Measurements from ENCODE around the gene TRNT1. TPM values are rescaled to one million over a fixed set of nuclear protein-coding genes. Genes with fewer than 3 reads are reported as not detected.

The TRNT1 gene
- total RNA-seq, 1 experiment from 2014 or later: 26.2 TPM

GRCh38 chr3:3180456-3180855 lies 53.7 kb downstream of the TRNT1 start:
- intact Hi-C loops (cut with micrococcal nuclease): no loop called here
- H2AFZ ChIP-seq (ENCODE audit: low read length): no peak overlapping the region
- no TSS peak for BruUV-seq (replicated peaks)

GRCh38 chr3:3184876-3185275 lies 58.1 kb downstream of the TRNT1 start:
- no peaks in the 10 kb centered on the region for H3F3A ChIP-seq (ENCODE audit: low read length, unreplicated experiment)
- no peak overlapping the region for H2AFZ ChIP-seq (ENCODE audit: low read length)
- BruUV-seq (replicated peaks): no TSS peak
- ATAC-seq (no peak), DNase-seq (no peak)
- no peaks in the 10 kb centered on the region for H3K9me3 ChIP-seq (ENCODE audit: low read length)
- POLR2A ChIA-PET (ENCODE audit: unreplicated experiment): no interaction called here
- H3K9me2 ChIP-seq (replicated peaks; ENCODE audit: low read length): no peaks in the 10 kb centered on the region
- H4K20me1 ChIP-seq (ENCODE audit: low read length): no peaks in the 10 kb centered on the region
- TF ChIP-seq, protein P1, sequence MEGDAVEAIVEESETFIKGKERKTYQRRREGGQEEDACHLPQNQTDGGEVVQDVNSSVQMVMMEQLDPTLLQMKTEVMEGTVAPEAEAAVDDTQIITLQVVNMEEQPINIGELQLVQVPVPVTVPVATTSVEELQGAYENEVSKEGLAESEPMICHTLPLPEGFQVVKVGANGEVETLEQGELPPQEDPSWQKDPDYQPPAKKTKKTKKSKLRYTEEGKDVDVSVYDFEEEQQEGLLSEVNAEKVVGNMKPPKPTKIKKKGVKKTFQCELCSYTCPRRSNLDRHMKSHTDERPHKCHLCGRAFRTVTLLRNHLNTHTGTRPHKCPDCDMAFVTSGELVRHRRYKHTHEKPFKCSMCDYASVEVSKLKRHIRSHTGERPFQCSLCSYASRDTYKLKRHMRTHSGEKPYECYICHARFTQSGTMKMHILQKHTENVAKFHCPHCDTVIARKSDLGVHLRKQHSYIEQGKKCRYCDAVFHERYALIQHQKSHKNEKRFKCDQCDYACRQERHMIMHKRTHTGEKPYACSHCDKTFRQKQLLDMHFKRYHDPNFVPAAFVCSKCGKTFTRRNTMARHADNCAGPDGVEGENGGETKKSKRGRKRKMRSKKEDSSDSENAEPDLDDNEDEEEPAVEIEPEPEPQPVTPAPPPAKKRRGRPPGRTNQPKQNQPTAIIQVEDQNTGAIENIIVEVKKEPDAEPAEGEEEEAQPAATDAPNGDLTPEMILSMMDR (conservative IDR thresholded peaks at IDR 0.05; ENCODE audit: low read depth, low read length): no peak
- TF ChIP-seq EZH2phosphoT487 (IDR thresholded peaks at IDR 0.05; ENCODE audit: borderline replicate concordance, low read length): no peak
- no peak for TF ChIP-seq EZH2 (IDR thresholded peaks at IDR 0.05; ENCODE audit: low read length, unreplicated experiment)
- H3K4me2 ChIP-seq (ENCODE audit: low read length): no peak overlapping the region
- CTCF ChIA-PET: no interaction called here
- H3K9ac ChIP-seq (ENCODE audit: low read length): no peak overlapping the region
- H3K79me2 ChIP-seq (ENCODE audit: low read length): no peaks in the 10 kb centered on the region
- intact Hi-C loops (cut with micrococcal nuclease): no loop called here
- H3K4me3 ChIP-seq (ENCODE audit: low read length): no peak overlapping the region
- no peaks in the 10 kb centered on the region for H3K36me3 ChIP-seq (ENCODE audit: low read depth, low read length)
- H3K27me3 ChIP-seq (ENCODE audit: low read length): 0 out of 2 replicates have a peak, but pooled peaks cover 5% of the 10 kb centered on the region
- peaks cover 3% of the 10 kb centered on the region; the same call in 1 of the 2 replicates for H3K4me1 ChIP-seq (ENCODE audit: insufficient read depth, low read length)
- no peak overlapping the region for H3K27ac ChIP-seq (ENCODE audit: low read length)

More at GRCh38 chr3:3180456-3180855, 53.7 kb downstream of the TRNT1 start:
- Histone ChIP-seq H4K20me1 (ENCODE audit: low read length) (peaks cover 24% of the 10 kb centered on the region), H3K9me2 (replicated peaks; ENCODE audit: low read length) (no peaks in the 10 kb centered on the region), H3K9ac (ENCODE audit: low read length) (no peak overlapping the region), H3K36me3 (ENCODE audit: low read depth, low read length) (no peaks in the 10 kb centered on the region), H3K27ac (ENCODE audit: low read length) (no peak overlapping the region), H3K4me1 (ENCODE audit: insufficient read depth, low read length) (peaks cover 19% of the 10 kb centered on the region), H3K4me3 (ENCODE audit: low read length) (no peak overlapping the region), H3F3A (ENCODE audit: low read length, unreplicated experiment) (no peaks in the 10 kb centered on the region), H3K79me2 (ENCODE audit: low read length) (peaks cover 40% of the 10 kb centered on the region), H3K4me2 (ENCODE audit: low read length) (no peak overlapping the region), H3K9me3 (ENCODE audit: low read length) (no peaks in the 10 kb centered on the region), H3K27me3 (ENCODE audit: low read length) (no peaks in the 10 kb centered on the region)
- CTCF ChIA-PET: no interaction called here
- ATAC-seq (no peak), DNase-seq (peak; percentile 16)
- POLR2A ChIA-PET (ENCODE audit: unreplicated experiment): no interaction called here
- TF ChIP-seq, protein P1 (conservative IDR thresholded peaks at IDR 0.05; ENCODE audit: low read depth, low read length): no peak
- TF ChIP-seq EZH2 (IDR thresholded peaks at IDR 0.05; ENCODE audit: low read length, unreplicated experiment) (no peak), EZH2phosphoT487 (IDR thresholded peaks at IDR 0.05; ENCODE audit: borderline replicate concordance, low read length) (no peak)

DNA sequence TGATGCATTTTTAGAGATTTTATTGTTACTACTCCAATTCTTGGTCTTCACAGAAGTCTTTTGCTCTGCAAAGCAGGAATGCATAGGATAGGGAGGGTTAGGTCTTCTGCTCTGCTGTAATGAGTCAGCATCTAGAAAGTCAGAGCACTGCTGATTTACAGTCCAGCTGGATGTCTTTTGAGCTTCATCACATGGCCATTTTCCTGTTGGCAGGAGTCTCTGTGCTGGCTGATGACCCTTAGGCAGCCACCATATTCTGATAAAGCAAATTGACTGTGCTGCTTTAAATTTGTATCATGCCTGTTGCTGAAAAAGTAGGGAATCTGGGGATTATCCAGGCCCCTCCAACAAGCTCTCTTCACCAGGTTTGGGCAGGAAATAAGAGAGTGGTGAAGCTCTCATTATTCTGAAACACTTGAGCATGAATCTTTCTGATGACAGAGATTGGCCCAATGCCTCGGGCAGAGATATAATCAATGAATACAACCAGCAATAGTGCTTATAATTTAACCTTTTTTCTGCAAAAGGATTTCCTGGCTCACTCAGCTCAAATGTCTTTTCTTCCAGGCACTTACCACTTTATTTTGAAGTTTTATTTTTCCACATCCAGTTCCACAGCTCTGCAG lies 62.5 kb downstream of the TRNT1 start:
- peaks cover 33% of the 10 kb centered on the region for H3K27me3 ChIP-seq (ENCODE audit: low read length)
- no peak for ATAC-seq
- H3K9me2 ChIP-seq (replicated peaks; ENCODE audit: low read length): no peaks in the 10 kb centered on the region
- H4K20me1 ChIP-seq (ENCODE audit: low read length): no peaks in the 10 kb centered on the region
- H3K9me3 ChIP-seq (ENCODE audit: low read length): no peaks in the 10 kb centered on the region
- H3K79me2 ChIP-seq (ENCODE audit: low read length): no peaks in the 10 kb centered on the region
- CTCF ChIA-PET: no interaction called here
- no peak overlapping the region for H3K27ac ChIP-seq (ENCODE audit: low read length)
- H3K4me3 ChIP-seq (ENCODE audit: low read length): no peak overlapping the region
- no peak overlapping the region for H3K9ac ChIP-seq (ENCODE audit: low read length)
- no peak overlapping the region for H3K4me2 ChIP-seq (ENCODE audit: low read length)
- intact Hi-C loops (cut with micrococcal nuclease): no loop called here
- no peaks in the 10 kb centered on the region for H3K4me1 ChIP-seq (ENCODE audit: insufficient read depth, low read length)
- H3F3A ChIP-seq (ENCODE audit: low read length, unreplicated experiment): no peaks in the 10 kb centered on the region
- TF ChIP-seq EZH2 (IDR thresholded peaks at IDR 0.05; ENCODE audit: low read length, unreplicated experiment) (no peak), EZH2phosphoT487 (IDR thresholded peaks at IDR 0.05; ENCODE audit: borderline replicate concordance, low read length) (no peak)
- TF ChIP-seq, protein P1 (conservative IDR thresholded peaks at IDR 0.05; ENCODE audit: low read depth, low read length): no peak
- POLR2A ChIA-PET (ENCODE audit: unreplicated experiment): no interaction called here
- no peak for DNase-seq
- H3K36me3 ChIP-seq (ENCODE audit: low read depth, low read length): no peaks in the 10 kb centered on the region
- no peak overlapping the region for H2AFZ ChIP-seq (ENCODE audit: low read length)
- no TSS peak for BruUV-seq (replicated peaks)
